ENCODE measurements around the gene USP32. TPM values are rescaled to one million over a fixed set of nuclear protein-coding genes. Genes with fewer than 3 reads are reported as not detected.

Gene USP32
- total and polyA plus RNA-seq, 2 of the 8 experiments (the other 6 are each of a cell fraction or from before 2014, with no cell fraction given): 29.6 to 112 TPM

DNA sequence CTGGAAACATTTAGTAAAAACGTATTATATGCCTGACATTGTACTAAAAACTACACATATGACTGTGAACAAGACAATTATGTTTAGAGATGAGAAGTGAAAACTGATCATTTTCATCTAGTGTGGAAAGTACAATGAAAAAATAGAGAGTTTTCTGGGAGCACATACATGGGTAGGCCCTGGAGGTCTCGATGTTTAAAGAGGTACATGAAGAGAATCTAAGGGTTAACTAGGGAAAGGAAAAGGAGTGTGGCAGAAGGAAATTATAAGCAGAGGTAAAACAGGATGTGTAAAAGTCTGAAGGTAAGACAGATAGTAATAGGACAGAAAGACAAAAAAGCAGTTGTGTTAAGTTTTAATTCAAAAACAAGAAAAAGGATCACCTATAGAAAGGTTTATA lies 113.7 kb downstream of the USP32 start:
- H3K4me1 ChIP-seq (replicated peaks in 1 of 4; ENCODE audit: control insufficient read depth in 3 of 4, insufficient read depth in 4 of 4, low read length in 3 of 4): no peaks in the 10 kb centered on the region
- 89% methylated on average over 2 of the region's 2 CpGs; no CpG with 5 or more reads in 1 of the 2 experiments for WGBS, 2 experiments (ENCODE audit: extremely low coverage in 1 of 2, insufficient coverage in 1 of 2, insufficient read length in 1 of 2, insufficient replicate concordance in 2 of 2, low coverage in 1 of 2, low lambda C conversion rate in 2 of 2, missing lambda C conversion rate in 1 of 2)
- TF ChIP-seq NRF1 (IDR thresholded peaks at IDR 0.05; ENCODE audit: low read depth, low read length) (no peak), SP4 (IDR thresholded peaks at IDR 0.05; ENCODE audit: low read length) (no peak), CHD1 (IDR thresholded peaks at IDR 0.05; ENCODE audit: low read depth, low read length) (no peak), RBBP5 (IDR thresholded peaks at IDR 0.05; ENCODE audit: borderline replicate concordance, low read depth, low read length) (no peak), EP300 (IDR thresholded peaks at IDR 0.05; ENCODE audit: borderline replicate concordance in 1 of 2, low read depth in 2 of 2, low read length in 2 of 2) (no peak), HDAC6 (IDR thresholded peaks at IDR 0.05; ENCODE audit: low read depth, low read length) (no peak)

More for the DNA sequence above, 113.7 kb downstream of the USP32 start:
- Histone ChIP-seq H2BK120ac (replicated peaks; ENCODE audit: low read depth, low read length) (no peak overlapping the region), H4K20me1 (replicated peaks in 1 of 2; ENCODE audit: control insufficient read depth in 1 of 2, insufficient read depth in 2 of 2, low read length in 2 of 2) (no peaks in the 10 kb centered on the region), H2AFZ (ENCODE audit: low read length) (no peak overlapping the region), H3K79me2 (ENCODE audit: control insufficient read depth in 1 of 2, insufficient read depth in 2 of 2, low read length in 2 of 2) (0 out of 4 replicates have a peak, but pooled peaks cover 0 to 7% of the 10 kb centered on the region in 2 experiments), H3K4me2 (ENCODE audit: insufficient read depth in 1 of 2, low read depth in 2 of 2, low read length in 2 of 2) (no peak overlapping the region), H2BK12ac (ENCODE audit: low read depth, low read length) (no peak overlapping the region), H3K27me3 (replicated peaks in 1 of 4; ENCODE audit: control insufficient read depth in 3 of 4, extremely low read depth in 1 of 4, insufficient read depth in 3 of 4, low read length in 3 of 4) (no peaks in the 10 kb centered on the region), H3K4me3 (ENCODE audit: extremely low read depth in 1 of 4, insufficient read depth in 2 of 4, low read depth in 3 of 4, low read length in 4 of 4) (no peak overlapping the region), H3K14ac (ENCODE audit: insufficient read length) (no peak overlapping the region), H3K9me3 (ENCODE audit: insufficient read depth in 2 of 2, low read depth in 1 of 2, low read length in 1 of 2) (no peaks in the 10 kb centered on the region), H4K91ac (replicated peaks; ENCODE audit: insufficient read length, low read length) (no peak overlapping the region), H2AK5ac (ENCODE audit: low read depth, low read length) (no peak overlapping the region), H3K23ac (ENCODE audit: insufficient read length) (no peak overlapping the region), H2BK15ac (ENCODE audit: low read length) (no peak overlapping the region), H4K8ac (ENCODE audit: extremely low read depth, insufficient read depth, low read length) (no peak overlapping the region), H4K5ac (ENCODE audit: insufficient read length, low read depth, low read length) (no peak overlapping the region), H3K9ac (replicated peaks in 1 of 4; ENCODE audit: extremely low read depth in 1 of 4, low read depth in 3 of 4, low read length in 3 of 4) (no peak overlapping the region), H2BK5ac (ENCODE audit: low read depth, low read length) (no peak overlapping the region), H3K18ac (ENCODE audit: extremely low read depth, low read length) (no peak overlapping the region), H3K56ac (replicated peaks; ENCODE audit: insufficient read length, low read depth, low read length) (no peak overlapping the region), H3K79me1 (ENCODE audit: low read depth, low read length) (no peaks in the 10 kb centered on the region), H3K27ac (ENCODE audit: low read depth, low read length) (no peak overlapping the region), H3K36me3 (ENCODE audit: control insufficient read depth in 2 of 4, insufficient read depth in 4 of 4, low read length in 3 of 4) (no peaks in the 10 kb centered on the region; a peak in 1 of 8 replicates), H2BK20ac (ENCODE audit: low read length) (no peak overlapping the region), H3K4ac (replicated peaks; ENCODE audit: insufficient read length, low read depth, low read length) (no peak overlapping the region), H3K23me2 (ENCODE audit: low read depth, low read length) (no peaks in the 10 kb centered on the region)
- ChIA-PET CTCF (ENCODE audit: partially characterized antibody) (no interaction called here), POLR2A (ENCODE audit: partially characterized antibody) (no interaction called here)
- FAIRE-seq: no peak
- no peak for DNase-seq (ENCODE audit: low read depth in 1 of 2, low spot score in 2 of 2)
